ENCODE results near the gene CFDP1. TPM values are rescaled to one million over a fixed set of nuclear protein-coding genes. Genes with fewer than 3 reads are reported as not detected.
"Not testable (repeated sequence)": the region's sequence is repeated elsewhere in the genome, so short reads cannot be mapped to it uniquely, and the experiment has no call there.

Gene CFDP1
- total and polyA plus RNA-seq, 2 of the 13 experiments (the other 11 are each of a cell fraction or from before 2014, with no cell fraction given): 78.6 to 153 TPM

- H3K36me3 ChIP-seq (replicated peaks in 1 of 2; ENCODE audit: control insufficient read depth in 1 of 2, insufficient read depth in 2 of 2, low read length in 2 of 2); CTCF ChIA-PET (ENCODE audit: low intra/inter-chr PET ratio, low total read pairs); H3K9me3 ChIP-seq (ENCODE audit: low read length); FAIRE-seq; H3K9ac ChIP-seq (ENCODE audit: insufficient read depth, low read depth, low read length); H4K20me1 ChIP-seq (ENCODE audit: insufficient read depth, low read length); intact Hi-C loops (cut with micrococcal nuclease; ENCODE audit: unreplicated experiment); H3K27me3 ChIP-seq (ENCODE audit: control insufficient read depth in 1 of 2, insufficient read depth in 2 of 2, low read length in 2 of 2); in situ Hi-C loops (cut with HindIII; ENCODE audit: extremely low pct_ligation_motif_present, low pct_unique_long_range_greater_than_20kb); POLR2A ChIA-PET; H3K4me3 ChIP-seq (replicated peaks in 1 of 3; ENCODE audit: insufficient read depth in 1 of 3, low read depth in 2 of 3, low read length in 3 of 3); H2AFZ ChIP-seq (ENCODE audit: low read length); BruUV-seq (replicated peaks); ATAC-seq: not testable (repeated sequence)
- TF ChIP-seq TEAD3 (CRISPR knock-in tag; optimal IDR thresholded peaks at IDR 0.05; ENCODE audit: borderline replicate concordance): peak; percentile 24
- TF ChIP-seq NAIF1 (CRISPR knock-in tag; IDR thresholded peaks at IDR 0.05; ENCODE audit: borderline replicate concordance): 0 out of 2 replicates have a peak, but pooled peaks have one; percentile 21
- TF ChIP-seq KDM1A (CRISPR knock-in tag; IDR thresholded peaks at IDR 0.05): 0 out of 2 replicates have a peak, but pooled peaks have one; percentile 36
- TF ChIP-seq ZNF121 (CRISPR knock-in tag; IDR thresholded peaks at IDR 0.05): peak; percentile 95
- 0 out of 2 replicates have a peak, but pooled peaks have one; percentile 7 for TF ChIP-seq ZNF3 (CRISPR knock-in tag; IDR thresholded peaks at IDR 0.05)
- 0 out of 2 replicates have a peak, but pooled peaks have one; percentile 22 for TF ChIP-seq HDAC2 (CRISPR knock-in tag; IDR thresholded peaks at IDR 0.05)
- TF ChIP-seq FOSL2 (CRISPR knock-in tag; IDR thresholded peaks at IDR 0.05): 0 out of 2 replicates have a peak, but pooled peaks have one; percentile 19
- peak; percentile 31; the same call in 1 of the 2 replicates for TF ChIP-seq ZNF768 (CRISPR knock-in tag; IDR thresholded peaks at IDR 0.05)
- 0 out of 2 replicates have a peak, but pooled peaks have one; percentile 5 for TF ChIP-seq NCOA2 (CRISPR knock-in tag; IDR thresholded peaks at IDR 0.05)
- peak; percentile 31 for DNase-seq (ENCODE audit: low spot score)
- H3K27ac ChIP-seq (ENCODE audit: extremely low read length, insufficient read depth, low read length): peak overlapping the region; percentile 43
- 70% methylated on average over 2 of the region's 2 CpGs for WGBS (ENCODE audit: low lambda C conversion rate)
- H3K4me2 ChIP-seq (ENCODE audit: low read depth, low read length): 0 out of 2 replicates have a peak overlapping the region, but pooled peaks have one; percentile 4
- peaks cover 96% of the 10 kb centered on the region for H3K4me1 ChIP-seq (ENCODE audit: insufficient read depth, low read length)
- H3K79me2 ChIP-seq (ENCODE audit: insufficient read depth, low read length): peaks cover 81% of the 10 kb centered on the region
Observed at GRCh38 chr16:75426524-75426923, 6.8 kb downstream of the CFDP1 start.

- Histone ChIP-seq H3K4me1 (ENCODE audit: insufficient read depth, low read length) (peaks cover 89% of the 10 kb centered on the region), H3K79me2 (ENCODE audit: insufficient read depth, low read length) (peaks cover 84% of the 10 kb centered on the region)
- FAIRE-seq: peak; percentile 51
- peak; percentile 58; the same call in 1 of the 2 replicates for TF ChIP-seq ARID3A (IDR thresholded peaks at IDR 0.05; ENCODE audit: low read depth, low read length)
- peak; percentile 72 for TF ChIP-seq ASH2L (IDR thresholded peaks at IDR 0.05; ENCODE audit: insufficient read length, low read depth, low read length)
- TF ChIP-seq ZNF121 (CRISPR knock-in tag; IDR thresholded peaks at IDR 0.05): peak; percentile 76
- TF ChIP-seq UBTF (CRISPR knock-in tag; IDR thresholded peaks at IDR 0.05): peak; percentile 21; the same call in 1 of the 2 replicates
- peak; percentile 22; the same call in 1 of the 2 replicates for TF ChIP-seq ZKSCAN8 (CRISPR knock-in tag; IDR thresholded peaks at IDR 0.05; ENCODE audit: borderline replicate concordance)
- TF ChIP-seq WIZ (CRISPR knock-in tag; IDR thresholded peaks at IDR 0.05): peak; percentile 26; the same call in 1 of the 2 replicates
- TF ChIP-seq CEBPG (CRISPR knock-in tag; IDR thresholded peaks at IDR 0.05): peak; percentile 73
Observed at GRCh38 chr16:75424105-75424762, 9.1 kb downstream of the CFDP1 start.

More at GRCh38 chr16:75424105-75424762, 9.1 kb downstream of the CFDP1 start:
- 9% methylated on average over 18 of the region's 18 CpGs for WGBS (ENCODE audit: low lambda C conversion rate)
- intact Hi-C loops (cut with micrococcal nuclease; ENCODE audit: unreplicated experiment); H2AFZ ChIP-seq (ENCODE audit: low read length); H3K36me3 ChIP-seq (replicated peaks in 1 of 2; ENCODE audit: control insufficient read depth in 1 of 2, insufficient read depth in 2 of 2, low read length in 2 of 2); H3K27me3 ChIP-seq (ENCODE audit: control insufficient read depth in 1 of 2, insufficient read depth in 2 of 2, low read length in 2 of 2); H3K9me3 ChIP-seq (ENCODE audit: low read length); BruUV-seq (replicated peaks); H4K20me1 ChIP-seq (ENCODE audit: insufficient read depth, low read length); in situ Hi-C loops (cut with HindIII; ENCODE audit: extremely low pct_ligation_motif_present, low pct_unique_long_range_greater_than_20kb); CTCF ChIA-PET (ENCODE audit: low intra/inter-chr PET ratio, low total read pairs): not testable (repeated sequence)
- Histone ChIP-seq H3K4me2 (ENCODE audit: low read depth, low read length) (peak overlapping the region; percentile 72), H3K4me3 (replicated peaks in 1 of 3; ENCODE audit: insufficient read depth in 1 of 3, low read depth in 2 of 3, low read length in 3 of 3) (peak overlapping the region; percentile 34 to 52 (median 49)), H3K9ac (ENCODE audit: insufficient read depth, low read depth, low read length) (peak overlapping the region; percentile 62), H3K27ac (ENCODE audit: extremely low read length, insufficient read depth, low read length) (peak overlapping the region; percentile 85)
- ATAC-seq (peak; percentile 88), DNase-seq (ENCODE audit: low spot score) (peak; percentile 78)
- POLR2A ChIA-PET: interaction anchor here (3.5 kb wide), 1 partner anchor 9 kb away, joined by 12 read pairs; the partner anchor contains the start of gene CFDP1

Data from HepG2 (cell line).